GM11168 (cell line): ENCODE results near the gene CCDC197.

Experiments
- in situ Hi-C: fragments of 300-500 bp; cut with MboI; formaldehyde crosslinking; loops from one replicate; pipeline ENCODE4 v1.12.0; 2022; ENCODE audit warnings: low sequenced_read_pairs; ENCODE audit not compliant: unreplicated experiment

CCDC197 gene

GRCh38 chr14:93997082-93997481 is at the start of gene CCDC197:
CCDC197 (plus strand) TSS chr14:93997301; CDS start chr14:93998132, 831 bp downstream.
- in situ Hi-C loops: no loop called here

- in situ Hi-C loops: no loop called here
Measured at GRCh38 chr14:93949511-93950075, 47.5 kb upstream of the CCDC197 start.

GRCh38 chr14:93950948-93951634 is 46.0 kb upstream of the CCDC197 start:
- in situ Hi-C loops: no loop called here

GRCh38 chr14:93951635-93952540 is 45.2 kb upstream of the CCDC197 start:
- in situ Hi-C loops: no loop called here

GRCh38 chr14:93952829-93953228 is 44.3 kb upstream of the CCDC197 start:
- in situ Hi-C loops: no loop called here

GRCh38 chr14:93953263-93953662 is 43.8 kb upstream of the CCDC197 start:
- in situ Hi-C loops: no loop called here

GRCh38 chr14:93953739-93954515 is 43.2 kb upstream of the CCDC197 start:
- in situ Hi-C loops: no loop called here

- in situ Hi-C loops: no loop called here
Measured at GRCh38 chr14:93954516-93954830, 42.6 kb upstream of the CCDC197 start.

GRCh38 chr14:93954900-93955849 is 41.9 kb upstream of the CCDC197 start:
- in situ Hi-C loops: no loop called here

- in situ Hi-C loops: no loop called here
Measured at GRCh38 chr14:93955850-93956481, 41.1 kb upstream of the CCDC197 start.

GRCh38 chr14:93956514-93957332 is 40.4 kb upstream of the CCDC197 start:
- in situ Hi-C loops: no loop called here

GRCh38 chr14:93957333-93957710 is 39.8 kb upstream of the CCDC197 start:
- in situ Hi-C loops: no loop called here

- in situ Hi-C loops: no loop called here
Measured at GRCh38 chr14:93957751-93958566, 39.1 kb upstream of the CCDC197 start.

GRCh38 chr14:93958567-93959238 is 38.4 kb upstream of the CCDC197 start:
- in situ Hi-C loops: no loop called here

- in situ Hi-C loops: no loop called here
Measured at GRCh38 chr14:93959239-93960107, 37.6 kb upstream of the CCDC197 start.

- in situ Hi-C loops: no loop called here
Measured at GRCh38 chr14:93960108-93960475, 37.0 kb upstream of the CCDC197 start.
